ENCODE results near the gene PRPF19.

Gene PRPF19

GRCh38 chr11:60845338-60845737 is 61.0 kb downstream of the PRPF19 start:
- TF ChIP-seq CTCF (IDR thresholded peaks at IDR 0.05; ENCODE audit: insufficient read depth, missing control alignments), result no peak
- DNase-seq (ENCODE audit: insufficient read length, low spot score) (no peak), FAIRE-seq (no peak)

- DNase-seq (ENCODE audit: insufficient read length, low spot score), result no peak
- no peak for TF ChIP-seq CTCF (IDR thresholded peaks at IDR 0.05; ENCODE audit: insufficient read depth, missing control alignments)
- no peak for FAIRE-seq
Measured at GRCh38 chr11:60844870-60845221, 61.5 kb downstream of the PRPF19 start.

- DNase-seq (ENCODE audit: insufficient read length, low spot score) (no peak), FAIRE-seq (no peak)
- no peak for TF ChIP-seq CTCF (IDR thresholded peaks at IDR 0.05; ENCODE audit: insufficient read depth, missing control alignments)
Measured at GRCh38 chr11:60844045-60844869, 62.1 kb downstream of the PRPF19 start.

GRCh38 chr11:60842668-60843600 is 63.5 kb downstream of the PRPF19 start:
- TF ChIP-seq CTCF (IDR thresholded peaks at IDR 0.05; ENCODE audit: insufficient read depth, missing control alignments), result no peak
- FAIRE-seq (no peak), DNase-seq (ENCODE audit: insufficient read length, low spot score) (no peak)

GRCh38 chr11:60841797-60842667 is 64.4 kb downstream of the PRPF19 start, which contains the start of gene CCDC86:
TSS of gene CCDC86 (plus strand) at chr11:60842113. CDS start at chr11:60842125, 12 bp downstream.
- TF ChIP-seq CTCF (IDR thresholded peaks at IDR 0.05; ENCODE audit: insufficient read depth, missing control alignments), result no peak
- FAIRE-seq (no peak), DNase-seq (ENCODE audit: insufficient read length, low spot score) (peak; percentile 99)

All from D721Med (cell line).